Activated CD8-positive, alpha-beta T cell treated with anti-CD3 and anti-CD28 coated beads for 36 hours (primary cell): ENCODE measurements around the gene RBM38. TPM values are rescaled to one million over a fixed set of nuclear protein-coding genes. Genes with fewer than 3 reads are reported as not detected.

ENCODE experiments used
- ATAC-seq: fragments of 200-7000 bp; cut with Tn5 transposase; one replicate; pipeline ENCODE4 v1.10.0; 2021; ENCODE audit warnings: mild to moderate bottlenecking, moderate library complexity
- CTCF ChIA-PET: fragments of 350-600 bp; sonication (Branson Sonifier 250); formaldehyde crosslinking; loops from one replicate; lab custom pipeline; 2021; ENCODE audit warnings: antibody characterized with exemption; lab: Charles Lee
- POLR2A ChIA-PET: fragments of 350-600 bp; sonication (Branson Sonifier 250); formaldehyde crosslinking; loops from one replicate; lab custom pipeline; 2021; ENCODE audit warnings: antibody characterized with exemption; lab: Charles Lee
- DNase-seq: peaks from one replicate; pipeline ENCODE4 v3.0.0-alpha.2; 2020
- H3K27ac Mint-ChIP-seq: one replicate; pipeline ENCODE4 v1.8.0; 2021; ENCODE audit warnings: mild to moderate bottlenecking, mixed read lengths
- H3K27me3 Mint-ChIP-seq: one replicate; pipeline ENCODE4 v1.8.0; 2021; ENCODE audit warnings: mixed read lengths
- H3K36me3 Mint-ChIP-seq: one replicate; pipeline ENCODE4 v1.8.0; 2021; ENCODE audit warnings: low read depth, mixed read lengths
- H3K4me1 Mint-ChIP-seq: one replicate; pipeline ENCODE4 v1.8.0; 2021; ENCODE audit warnings: low read depth, mixed read lengths
- H3K4me3 Mint-ChIP-seq: one replicate; pipeline ENCODE4 v1.8.0; 2021; ENCODE audit warnings: mild to moderate bottlenecking, moderate library complexity, mixed read lengths
- H3K9me3 Mint-ChIP-seq: one replicate; pipeline ENCODE4 v1.8.0; 2021; ENCODE audit warnings: mixed read lengths
- intact Hi-C: fragments of 100-400 bp; cut with micrococcal nuclease; formaldehyde crosslinking; loops from one replicate; pipeline ENCODE4 v1.10.0; 2022
- total RNA-seq, 2 experiments: library from RNA; stranded (reverse); gene quantifications; one replicate each; pipeline ENCODE4 v1.2.3, GENCODE V29; 2021
- TF ChIP-seq, protein P1 (sequence below): fragments of 200-600 bp; IDR thresholded peaks from one replicate; pipeline ENCODE4 v1.8.0; 2022; ENCODE audit warnings: antibody characterized with exemption, mild to moderate bottlenecking

RBM38 gene
- total RNA-seq, 2 experiments from 2014 or later, result 114 to 116 TPM

DNA sequence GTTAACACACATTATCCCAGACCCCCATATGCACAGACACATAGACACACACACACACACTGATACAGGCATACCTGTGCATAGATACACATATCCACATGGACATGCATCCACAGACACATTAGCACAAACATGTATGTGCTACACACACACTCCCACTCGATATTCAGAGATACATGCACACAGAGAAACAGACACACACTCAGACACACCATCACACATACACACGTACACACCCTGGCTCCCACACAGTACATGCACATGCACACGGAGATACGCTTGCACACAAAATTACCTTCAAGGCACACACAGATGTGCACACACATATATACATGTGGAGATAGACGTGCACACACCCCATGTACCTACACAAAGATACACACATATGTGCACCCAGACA lies 19.7 kb downstream of the RBM38 start:
- ATAC-seq (no peak), DNase-seq (no peak)
- Mint-ChIP-seq H3K9me3 (no peaks in the 10 kb centered on the region), H3K4me1 (peaks cover 9% of the 10 kb centered on the region), H3K36me3 (peaks cover 17% of the 10 kb centered on the region), H3K27me3 (no peaks in the 10 kb centered on the region), H3K27ac (no peak overlapping the region), H3K4me3 (no peak overlapping the region)
- intact Hi-C loops, result no loop called here
- POLR2A ChIA-PET, result interaction anchor here (1.5 to 2.0 kb wide), 2 partner anchors 12 to 63 kb away, joined by 3 to 6 read pairs; no protein-coding TSS in a partner anchor
- CTCF ChIA-PET, result no interaction called here
- TF ChIP-seq, protein P1, sequence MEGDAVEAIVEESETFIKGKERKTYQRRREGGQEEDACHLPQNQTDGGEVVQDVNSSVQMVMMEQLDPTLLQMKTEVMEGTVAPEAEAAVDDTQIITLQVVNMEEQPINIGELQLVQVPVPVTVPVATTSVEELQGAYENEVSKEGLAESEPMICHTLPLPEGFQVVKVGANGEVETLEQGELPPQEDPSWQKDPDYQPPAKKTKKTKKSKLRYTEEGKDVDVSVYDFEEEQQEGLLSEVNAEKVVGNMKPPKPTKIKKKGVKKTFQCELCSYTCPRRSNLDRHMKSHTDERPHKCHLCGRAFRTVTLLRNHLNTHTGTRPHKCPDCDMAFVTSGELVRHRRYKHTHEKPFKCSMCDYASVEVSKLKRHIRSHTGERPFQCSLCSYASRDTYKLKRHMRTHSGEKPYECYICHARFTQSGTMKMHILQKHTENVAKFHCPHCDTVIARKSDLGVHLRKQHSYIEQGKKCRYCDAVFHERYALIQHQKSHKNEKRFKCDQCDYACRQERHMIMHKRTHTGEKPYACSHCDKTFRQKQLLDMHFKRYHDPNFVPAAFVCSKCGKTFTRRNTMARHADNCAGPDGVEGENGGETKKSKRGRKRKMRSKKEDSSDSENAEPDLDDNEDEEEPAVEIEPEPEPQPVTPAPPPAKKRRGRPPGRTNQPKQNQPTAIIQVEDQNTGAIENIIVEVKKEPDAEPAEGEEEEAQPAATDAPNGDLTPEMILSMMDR, result no peak

DNA sequence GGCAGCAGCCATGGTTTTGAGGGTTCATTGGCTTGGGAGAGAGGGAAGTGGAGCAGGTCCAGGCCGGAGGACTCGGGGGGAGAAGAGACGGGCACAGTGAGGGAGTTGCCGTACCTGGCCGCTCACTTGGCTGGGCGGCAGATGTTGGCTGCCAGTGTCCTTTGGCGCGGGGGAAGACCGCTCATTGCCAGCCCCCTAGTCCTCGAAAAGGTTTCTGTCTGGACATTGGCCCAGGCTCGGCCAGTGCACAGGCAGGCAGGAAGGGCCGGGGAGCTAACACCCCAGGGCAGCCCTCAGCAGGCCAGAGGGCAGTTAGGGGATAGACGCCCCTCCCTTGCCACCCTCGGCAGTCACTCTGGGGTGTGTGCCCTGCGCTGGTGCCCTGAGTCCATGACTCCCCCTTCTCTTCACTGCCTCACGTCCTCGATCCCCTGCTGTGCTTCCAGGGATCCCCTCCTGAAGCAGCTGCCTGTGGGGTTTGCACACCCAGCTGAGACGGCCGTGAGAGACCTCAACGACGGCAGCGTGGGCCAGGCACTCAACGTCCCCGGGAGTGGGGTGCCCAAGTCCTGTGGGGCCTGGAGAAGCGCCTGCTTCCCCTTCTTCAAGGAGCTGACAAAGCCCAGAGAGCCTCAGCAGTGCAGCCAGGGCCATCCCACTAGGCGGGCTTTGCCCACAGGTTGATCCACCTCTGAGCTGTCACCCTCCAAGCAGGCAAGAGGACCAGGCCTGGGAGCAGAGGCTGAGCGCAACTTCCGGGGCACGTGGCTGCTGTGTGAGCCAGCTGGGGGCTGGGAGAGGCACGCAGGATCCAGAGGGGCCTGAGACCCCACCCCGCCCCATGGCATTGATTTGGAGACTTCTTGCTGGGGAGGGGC lies 20.4 kb downstream of the RBM38 start:
- ChIA-PET CTCF (interaction anchor here (1.2 to 1.3 kb wide), 2 partner anchors 8 to 11 kb away, joined by 3 to 4 read pairs; no protein-coding TSS in a partner anchor), POLR2A (interaction anchor here (1.1 to 2.7 kb wide), 7 partner anchors 8 to 67 kb away, joined by 3 to 14 read pairs (median 4); no protein-coding TSS in a partner anchor)
- Mint-ChIP-seq H3K36me3 (peaks cover 17% of the 10 kb centered on the region), H3K4me1 (peaks cover 9% of the 10 kb centered on the region), H3K27me3 (no peaks in the 10 kb centered on the region), H3K27ac (no peak overlapping the region), H3K4me3 (no peak overlapping the region), H3K9me3 (no peaks in the 10 kb centered on the region)
- TF ChIP-seq, protein P1, result no peak
- ATAC-seq (no peak), DNase-seq (no peak)
- intact Hi-C loops, result no loop called here

DNA sequence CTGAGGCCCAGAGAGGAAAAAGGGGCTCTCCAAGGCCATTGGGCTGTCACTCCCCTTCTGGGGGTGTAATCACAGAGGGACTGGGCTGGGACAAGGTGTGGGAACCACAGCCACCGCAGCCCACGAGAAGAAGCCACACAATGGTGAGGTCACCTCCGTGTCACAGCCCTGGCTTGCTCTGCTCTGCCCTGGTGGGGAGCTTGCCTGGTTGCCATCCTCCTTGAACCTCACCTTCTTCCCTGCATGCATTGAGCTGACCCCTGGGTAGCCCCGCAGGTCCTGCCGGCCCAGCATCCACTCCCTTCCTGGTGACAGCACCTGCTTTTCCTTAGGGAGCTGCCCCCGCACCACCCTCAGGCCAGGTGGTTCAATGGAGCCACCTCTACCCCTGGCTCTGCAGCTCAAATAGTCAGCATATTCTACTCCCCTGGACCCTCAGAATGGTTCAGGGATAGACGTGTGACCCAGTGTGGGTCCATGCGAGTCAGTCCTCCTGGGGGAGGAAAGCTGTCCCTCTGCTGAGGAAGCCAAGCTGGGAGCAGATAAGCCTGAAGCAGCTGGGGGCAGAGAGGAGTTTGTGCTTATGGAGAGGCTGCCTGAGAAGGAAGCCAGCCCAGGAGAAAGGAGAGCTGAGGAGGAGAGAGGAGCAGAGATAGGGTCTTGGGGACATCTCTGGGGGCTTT lies 21.3 kb downstream of the RBM38 start:
- TF ChIP-seq, protein P1, result no peak
- ATAC-seq (peak; percentile 63), DNase-seq (peak; percentile 61)
- Mint-ChIP-seq H3K27me3 (no peaks in the 10 kb centered on the region), H3K9me3 (no peaks in the 10 kb centered on the region), H3K27ac (no peak overlapping the region), H3K36me3 (peaks cover 10% of the 10 kb centered on the region), H3K4me3 (no peak overlapping the region), H3K4me1 (peaks cover 9% of the 10 kb centered on the region)
- ChIA-PET CTCF (interaction anchor here (0.8 to 1.6 kb wide), 4 partner anchors 9 to 25 kb away, joined by 3 to 7 read pairs (median 4); no protein-coding TSS in a partner anchor), POLR2A (interaction anchor here (0.8 to 2.7 kb wide), 11 partner anchors 9 to 207 kb away, joined by 3 to 14 read pairs (median 4); no protein-coding TSS in a partner anchor)
- intact Hi-C loops, result no loop called here

DNA sequence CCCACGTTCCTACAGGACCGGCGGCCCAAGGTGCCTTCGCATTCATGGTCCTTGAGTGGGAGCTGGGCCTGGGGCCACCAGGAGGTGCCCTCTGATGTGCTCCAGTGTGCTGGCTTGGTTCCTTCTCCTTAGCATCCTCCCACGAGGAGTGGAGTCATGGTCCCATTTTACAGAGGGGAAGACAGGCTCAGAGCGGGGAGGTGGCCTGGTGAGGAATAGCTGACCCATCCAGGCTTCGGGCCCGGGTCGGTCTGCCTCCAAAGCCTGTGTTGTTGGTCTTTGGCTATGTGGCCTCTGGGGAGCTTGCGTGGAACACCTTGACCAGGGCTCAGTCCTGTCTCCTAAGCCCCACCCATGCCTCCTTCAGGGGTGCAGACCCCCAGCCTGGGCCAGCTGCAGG lies 22.8 kb downstream of the RBM38 start:
- Mint-ChIP-seq H3K9me3 (no peaks in the 10 kb centered on the region), H3K27ac (no peak overlapping the region), H3K4me1 (peaks cover 9% of the 10 kb centered on the region), H3K36me3 (no peaks in the 10 kb centered on the region), H3K27me3 (no peaks in the 10 kb centered on the region), H3K4me3 (no peak overlapping the region)
- TF ChIP-seq, protein P1, result no peak
- ATAC-seq, result no peak
- intact Hi-C loops, result no loop called here
- DNase-seq, result no peak
- ChIA-PET POLR2A (interaction anchor here (0.9 to 2.7 kb wide), 5 partner anchors 10 to 33 kb away, joined by 3 to 14 read pairs (median 7); no protein-coding TSS in a partner anchor), CTCF (interaction anchor here (1.6 kb wide), 1 partner anchor 15 kb away, joined by 7 read pairs; no protein-coding TSS in a partner anchor)
